Measurements from ENCODE around the gene ISL2. TPM values are rescaled to one million over a fixed set of nuclear protein-coding genes. Genes with fewer than 3 reads are reported as not detected.

Gene ISL2
- polyA plus RNA-seq, 3 donors, result 0.40 to 2.3 (median 0.52) TPM

DNA sequence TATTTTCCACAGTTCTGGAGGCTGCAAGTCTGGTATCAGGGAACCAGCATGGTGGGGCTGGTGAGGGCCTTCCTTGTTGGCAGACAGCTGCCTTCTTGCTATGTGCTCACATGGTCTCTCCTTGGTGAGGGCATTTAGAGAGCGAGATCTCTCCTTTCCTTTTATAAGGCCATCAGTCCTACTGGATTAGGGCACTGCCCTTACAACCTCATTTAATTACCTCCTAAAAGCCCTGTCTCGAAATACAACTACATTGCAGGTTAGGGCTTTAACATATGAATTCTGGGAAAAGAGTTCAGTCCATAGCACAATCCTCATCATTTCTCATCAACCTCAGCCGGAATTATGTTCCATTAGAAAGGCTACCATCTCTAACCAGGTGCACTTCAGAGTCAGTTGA, 21.9 kb downstream of the ISL2 start:
- Histone ChIP-seq H3K9me3 (replicated peaks in 1 of 2; ENCODE audit: control insufficient read depth in 1 of 2, insufficient read depth in 1 of 2, low read length in 2 of 2) (no peaks in the 10 kb centered on the region), H3K4me2 (replicated peaks; ENCODE audit: extremely low read depth, low read length, poor library complexity, severe bottlenecking) (no peak overlapping the region), H3K27ac (ENCODE audit: low read depth in 1 of 2, low read length in 2 of 2) (no peak overlapping the region), H3K79me2 (ENCODE audit: insufficient read depth, low read length) (no peaks in the 10 kb centered on the region), H3K36me3 (replicated peaks in 1 of 2; ENCODE audit: control insufficient read depth in 1 of 2, insufficient read depth in 2 of 2, low read length in 2 of 2) (no peaks in the 10 kb centered on the region), H3K4me1 (ENCODE audit: control insufficient read depth in 1 of 2, insufficient read depth in 2 of 2, low read length in 2 of 2) (no peaks in the 10 kb centered on the region), H3K27me3 (ENCODE audit: control insufficient read depth in 2 of 2, insufficient read depth in 2 of 2, low read length in 2 of 2) (no peaks in the 10 kb centered on the region), H3K9ac (ENCODE audit: insufficient read depth, low read length, poor library complexity, severe bottlenecking) (no peak overlapping the region), H3K4me3 (replicated peaks in 1 of 3; ENCODE audit: low read depth in 2 of 3, low read length in 3 of 3) (no peak overlapping the region), H2AFZ (ENCODE audit: insufficient read depth, low read depth, low read length, poor library complexity, severe bottlenecking) (no peak overlapping the region), H4K20me1 (ENCODE audit: insufficient read depth, low read length) (no peaks in the 10 kb centered on the region)
- Mint-ChIP-seq H3K9me3 (peaks cover 0 to 2% (median 0%) of the 10 kb centered on the region in 7 donors), H3K27me3 (ENCODE audit: low read depth in 3 of 3) (peaks cover 0 to 6% (median 0%) of the 10 kb centered on the region in 3 donors), H3K4me3 (no peak overlapping the region), H3K27ac (no peak overlapping the region), H3K4me1 (no peaks in the 10 kb centered on the region), H3K36me3 (peaks cover 8 to 12% of the 10 kb centered on the region in 2 donors)
- intact Hi-C loops (cut with micrococcal nuclease), result no loop called here
- DNase-seq, result no peak
- 93% methylated on average over 2 of the region's 3 CpGs for WGBS (ENCODE audit: insufficient coverage)
- TF ChIP-seq, protein P1, sequence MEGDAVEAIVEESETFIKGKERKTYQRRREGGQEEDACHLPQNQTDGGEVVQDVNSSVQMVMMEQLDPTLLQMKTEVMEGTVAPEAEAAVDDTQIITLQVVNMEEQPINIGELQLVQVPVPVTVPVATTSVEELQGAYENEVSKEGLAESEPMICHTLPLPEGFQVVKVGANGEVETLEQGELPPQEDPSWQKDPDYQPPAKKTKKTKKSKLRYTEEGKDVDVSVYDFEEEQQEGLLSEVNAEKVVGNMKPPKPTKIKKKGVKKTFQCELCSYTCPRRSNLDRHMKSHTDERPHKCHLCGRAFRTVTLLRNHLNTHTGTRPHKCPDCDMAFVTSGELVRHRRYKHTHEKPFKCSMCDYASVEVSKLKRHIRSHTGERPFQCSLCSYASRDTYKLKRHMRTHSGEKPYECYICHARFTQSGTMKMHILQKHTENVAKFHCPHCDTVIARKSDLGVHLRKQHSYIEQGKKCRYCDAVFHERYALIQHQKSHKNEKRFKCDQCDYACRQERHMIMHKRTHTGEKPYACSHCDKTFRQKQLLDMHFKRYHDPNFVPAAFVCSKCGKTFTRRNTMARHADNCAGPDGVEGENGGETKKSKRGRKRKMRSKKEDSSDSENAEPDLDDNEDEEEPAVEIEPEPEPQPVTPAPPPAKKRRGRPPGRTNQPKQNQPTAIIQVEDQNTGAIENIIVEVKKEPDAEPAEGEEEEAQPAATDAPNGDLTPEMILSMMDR (IDR thresholded peaks at IDR 0.05), result no peak

DNA sequence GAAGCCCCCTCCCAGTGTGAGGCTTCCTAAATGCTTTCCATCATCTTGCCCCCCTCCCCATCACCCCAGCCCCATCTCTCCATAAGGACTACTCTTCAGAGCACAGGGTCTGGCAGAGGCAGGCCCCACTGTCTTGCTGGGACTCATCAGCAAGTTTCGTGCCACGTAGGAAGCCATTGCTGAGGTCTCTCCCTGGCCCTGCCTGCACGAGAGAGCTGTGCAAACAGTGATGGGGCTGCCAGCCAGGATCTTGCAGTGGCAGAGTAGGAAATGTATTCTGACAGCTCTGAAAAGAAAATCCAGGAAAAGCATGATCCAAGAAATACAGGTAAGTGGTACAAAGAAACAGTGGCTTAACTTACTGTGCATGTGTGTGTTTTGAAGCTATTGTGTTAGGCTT, 22.6 kb downstream of the ISL2 start:
- Histone ChIP-seq H3K9me3 (replicated peaks in 1 of 2; ENCODE audit: control insufficient read depth in 1 of 2, insufficient read depth in 1 of 2, low read length in 2 of 2) (no peaks in the 10 kb centered on the region), H2AFZ (ENCODE audit: insufficient read depth, low read depth, low read length, poor library complexity, severe bottlenecking) (no peak overlapping the region), H3K9ac (ENCODE audit: insufficient read depth, low read length, poor library complexity, severe bottlenecking) (no peak overlapping the region), H3K36me3 (replicated peaks in 1 of 2; ENCODE audit: control insufficient read depth in 1 of 2, insufficient read depth in 2 of 2, low read length in 2 of 2) (no peaks in the 10 kb centered on the region), H3K4me1 (ENCODE audit: control insufficient read depth in 1 of 2, insufficient read depth in 2 of 2, low read length in 2 of 2) (no peaks in the 10 kb centered on the region), H3K4me3 (replicated peaks in 1 of 3; ENCODE audit: low read depth in 2 of 3, low read length in 3 of 3) (no peak overlapping the region), H3K79me2 (ENCODE audit: insufficient read depth, low read length) (no peaks in the 10 kb centered on the region), H3K4me2 (replicated peaks; ENCODE audit: extremely low read depth, low read length, poor library complexity, severe bottlenecking) (no peak overlapping the region), H4K20me1 (ENCODE audit: insufficient read depth, low read length) (no peaks in the 10 kb centered on the region), H3K27me3 (ENCODE audit: control insufficient read depth in 2 of 2, insufficient read depth in 2 of 2, low read length in 2 of 2) (no peaks in the 10 kb centered on the region), H3K27ac (ENCODE audit: low read depth in 1 of 2, low read length in 2 of 2) (no peak overlapping the region)
- WGBS (ENCODE audit: insufficient coverage), result 100% methylated on average over 3 of the region's 3 CpGs
- TF ChIP-seq, protein P1 (IDR thresholded peaks at IDR 0.05), result no peak
- no peak overlapping the region for H3K4me3 Mint-ChIP-seq
- no peaks in the 10 kb centered on the region for H3K4me1 Mint-ChIP-seq
- intact Hi-C loops (cut with micrococcal nuclease), result no loop called here
- H3K27ac Mint-ChIP-seq, result no peak overlapping the region
- no peak for DNase-seq
- H3K36me3 Mint-ChIP-seq, result peaks cover 5 to 7% of the 10 kb centered on the region in 2 donors
- H3K9me3 Mint-ChIP-seq, result peaks cover 0 to 2% (median 0%) of the 10 kb centered on the region in 7 donors
- peaks cover 0 to 6% (median 0%) of the 10 kb centered on the region in 3 donors for H3K27me3 Mint-ChIP-seq (ENCODE audit: low read depth in 3 of 3)
